Muscle of back (tissue), 11 donors: ENCODE data around the gene UFL1. TPM values are rescaled to one million over a fixed set of nuclear protein-coding genes. Genes with fewer than 3 reads are reported as not detected.

Experiments
- DNase-seq, 3 donors: peaks; one replicate each; pipeline versions ENCODE4 v3.0.0 to v3.0.0-alpha.2; 2013
- polyA plus RNA-seq, 10 donors: library from polyadenylated mRNA; unstranded; fragments of 120-200 nt; gene quantifications; one replicate each; pipeline ENCODE4 v1.2.1, GENCODE V29; 2013; ENCODE audit not compliant: insufficient read length in 10 of 10

The UFL1 gene
- polyA plus RNA-seq, 10 donors, result 26.4 to 38.4 (median 31.4) TPM

DNA sequence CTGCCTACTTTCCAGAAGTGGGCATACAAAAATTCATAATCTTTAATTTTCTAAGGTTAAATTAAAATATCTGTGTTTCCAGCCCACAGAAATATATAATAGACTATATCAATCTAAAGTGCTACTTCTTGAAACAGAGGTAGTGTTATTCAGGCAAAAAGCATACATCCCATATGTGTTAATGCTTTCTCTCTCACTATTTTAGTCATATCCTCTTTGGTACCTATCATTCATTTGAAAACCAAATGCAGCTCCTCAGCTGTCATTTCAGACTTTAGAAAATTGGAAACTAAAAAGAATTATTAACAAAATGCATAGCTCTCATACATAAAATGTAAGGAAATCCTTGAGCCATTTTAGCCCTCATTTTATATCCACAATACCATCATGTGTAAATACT is 42.2 kb downstream of the UFL1 start:
- no peak for DNase-seq

- no peak for DNase-seq
Measured at GRCh38 chr6:96570053-96570452, 48.4 kb downstream of the UFL1 start.

- no peak for DNase-seq
Measured at GRCh38 chr6:96571551-96571950, 49.9 kb downstream of the UFL1 start.

- DNase-seq, result no peak
Measured at GRCh38 chr6:96575359-96575758, 53.8 kb downstream of the UFL1 start.

DNA sequence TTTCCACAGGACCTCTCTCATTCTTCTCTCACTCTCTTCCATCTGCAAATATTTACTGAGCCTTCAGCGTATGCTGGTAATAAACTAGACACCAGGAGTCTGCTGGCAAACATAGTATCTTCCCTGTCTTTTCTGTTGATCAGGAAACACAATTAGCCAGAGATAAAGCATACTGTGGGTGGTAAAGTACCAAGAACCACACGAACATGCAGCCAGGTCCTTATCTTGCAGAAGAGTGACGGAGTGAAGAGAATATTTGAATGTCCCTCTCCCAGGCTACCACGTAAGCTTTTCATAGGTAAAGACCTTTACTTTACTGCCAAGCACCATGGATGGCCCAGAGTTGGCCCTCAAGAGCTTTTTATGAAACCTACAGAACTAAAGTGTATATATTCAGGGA is 54.6 kb downstream of the UFL1 start:
- DNase-seq, result no peak

- DNase-seq, result no peak
Measured at GRCh38 chr6:96582021-96582420, 60.4 kb downstream of the UFL1 start.

- no peak for DNase-seq
Measured at GRCh38 chr6:96582436-96582835, 60.8 kb downstream of the UFL1 start.

GRCh38 chr6:96604420-96604819 is 82.8 kb downstream of the UFL1 start:
- DNase-seq, result no peak

Other genes starting within 250 kb of the UFL1 start
- gene FHL5, start 41.3 kb downstream of the UFL1 start, polyA plus RNA-seq, result 1 to 10 TPM; 1.1 to 3.3 (median 1.9) TPM